NB4 (cell line): Measurements from ENCODE around the gene TMEM50B.

Experiments used
- MYC ChIP-seq: IDR thresholded peaks from 2 replicates; pipeline ENCODE4 v1.6.1; 2011; ENCODE audit warnings: low read depth, low read length
- POLR2A ChIP-seq: IDR thresholded peaks from 2 replicates; pipeline ENCODE4 v1.6.1; 2011; ENCODE audit warnings: mild to moderate bottlenecking; ENCODE audit not compliant: insufficient read length; ENCODE audit errors: extremely low read depth
- TF ChIP-seq, protein P1 (sequence below): IDR thresholded peaks from one replicate; pipeline ENCODE4 v1.5.1; 2012; ENCODE audit warnings: low read depth, low read length
- TF ChIP-seq, protein P2 (sequence below): IDR thresholded peaks from 2 replicates; pipeline ENCODE4 v1.6.1; 2011; ENCODE audit warnings: low read depth, low read length

DNA sequence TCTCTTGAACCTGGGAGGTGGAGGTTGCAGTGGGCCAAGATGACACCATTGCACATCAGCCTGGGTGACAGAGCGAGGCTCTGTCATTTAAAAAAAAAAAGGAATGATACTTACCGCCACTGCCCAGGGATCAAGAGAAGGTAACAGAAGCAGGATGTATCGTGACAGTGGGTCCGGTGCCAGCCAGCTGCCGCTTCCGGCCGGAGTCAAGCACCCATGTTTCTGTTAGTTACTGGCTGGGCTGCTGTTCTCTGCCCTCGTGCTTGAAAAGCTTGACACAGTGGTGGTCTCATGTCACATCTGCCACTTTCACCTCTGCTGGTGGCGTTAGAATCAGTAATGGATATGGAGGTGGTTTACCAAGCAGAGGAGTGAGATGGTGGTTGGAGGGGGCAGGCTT is 55.6 kb downstream of the TMEM50B start:
- TF ChIP-seq, protein P1, sequence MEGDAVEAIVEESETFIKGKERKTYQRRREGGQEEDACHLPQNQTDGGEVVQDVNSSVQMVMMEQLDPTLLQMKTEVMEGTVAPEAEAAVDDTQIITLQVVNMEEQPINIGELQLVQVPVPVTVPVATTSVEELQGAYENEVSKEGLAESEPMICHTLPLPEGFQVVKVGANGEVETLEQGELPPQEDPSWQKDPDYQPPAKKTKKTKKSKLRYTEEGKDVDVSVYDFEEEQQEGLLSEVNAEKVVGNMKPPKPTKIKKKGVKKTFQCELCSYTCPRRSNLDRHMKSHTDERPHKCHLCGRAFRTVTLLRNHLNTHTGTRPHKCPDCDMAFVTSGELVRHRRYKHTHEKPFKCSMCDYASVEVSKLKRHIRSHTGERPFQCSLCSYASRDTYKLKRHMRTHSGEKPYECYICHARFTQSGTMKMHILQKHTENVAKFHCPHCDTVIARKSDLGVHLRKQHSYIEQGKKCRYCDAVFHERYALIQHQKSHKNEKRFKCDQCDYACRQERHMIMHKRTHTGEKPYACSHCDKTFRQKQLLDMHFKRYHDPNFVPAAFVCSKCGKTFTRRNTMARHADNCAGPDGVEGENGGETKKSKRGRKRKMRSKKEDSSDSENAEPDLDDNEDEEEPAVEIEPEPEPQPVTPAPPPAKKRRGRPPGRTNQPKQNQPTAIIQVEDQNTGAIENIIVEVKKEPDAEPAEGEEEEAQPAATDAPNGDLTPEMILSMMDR = no peak
- TF ChIP-seq POLR2A (no peak), MYC (no peak)
- TF ChIP-seq, protein P2, sequence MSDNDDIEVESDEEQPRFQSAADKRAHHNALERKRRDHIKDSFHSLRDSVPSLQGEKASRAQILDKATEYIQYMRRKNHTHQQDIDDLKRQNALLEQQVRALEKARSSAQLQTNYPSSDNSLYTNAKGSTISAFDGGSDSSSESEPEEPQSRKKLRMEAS = no peak
